Fibroblast of villous mesenchyme (primary cell): Measurements from ENCODE around the gene DNAJB14. TPM values are rescaled to one million over a fixed set of nuclear protein-coding genes. Genes with fewer than 3 reads are reported as not detected.
A peak's percentile ranks its signal among the peaks of the same experiment; 100 is the strongest.

Experiments
- DNase-seq: peaks from one replicate; pipeline ENCODE4 v3.0.0-alpha.2; 2010; ENCODE audit warnings: low read depth
- H3K4me3 ChIP-seq: 2 replicates; pipeline ENCODE4 v1.5.1; 2011; ENCODE audit warnings: low read depth, mild to moderate bottlenecking, low read length
- CTCF ChIP-seq: IDR thresholded peaks from 2 replicates; pipeline ENCODE4 v1.5.1; 2012; ENCODE audit warnings: low read depth, mild to moderate bottlenecking, low read length; ENCODE audit not compliant: insufficient read depth
- total RNA-seq: library from RNA; depleted of rRNA; stranded (reverse); fragments of >200 nt; gene quantifications from 2 replicates; pipeline ENCODE4 v1.2.3, GENCODE V29; 2012

DNAJB14 gene
- total RNA-seq, 1 donor: 54.8 TPM

- no peak for DNase-seq
- no peak overlapping the region for H3K4me3 ChIP-seq
- TF ChIP-seq CTCF: no peak
These were observed 89.1 kb downstream of the DNAJB14 start for GRCh38 chr4:99857307-99857706.

GRCh38 chr4:99856166-99856565 lies 90.3 kb downstream of the DNAJB14 start:
- no peak overlapping the region for H3K4me3 ChIP-seq
- peak; percentile 31 for DNase-seq
- TF ChIP-seq CTCF: no peak

- H3K4me3 ChIP-seq: no peak overlapping the region
- no peak for DNase-seq
- no peak for TF ChIP-seq CTCF
These were observed 90.7 kb downstream of the DNAJB14 start for GRCh38 chr4:99855678-99856077.

GRCh38 chr4:99853999-99854398 lies 92.4 kb downstream of the DNAJB14 start:
- TF ChIP-seq CTCF: no peak
- H3K4me3 ChIP-seq: no peak overlapping the region
- DNase-seq: no peak

GRCh38 chr4:99853190-99853589 lies 93.2 kb downstream of the DNAJB14 start:
- H3K4me3 ChIP-seq: no peak overlapping the region
- no peak for TF ChIP-seq CTCF
- DNase-seq: no peak

- no peak overlapping the region for H3K4me3 ChIP-seq
- TF ChIP-seq CTCF: no peak
- no peak for DNase-seq
These were observed 94.1 kb downstream of the DNAJB14 start for GRCh38 chr4:99852199-99852749.

- no peak for DNase-seq
- TF ChIP-seq CTCF: no peak
- no peak overlapping the region for H3K4me3 ChIP-seq
These were observed 97.8 kb downstream of the DNAJB14 start for GRCh38 chr4:99848591-99849001.
